CMK (cell line): ENCODE measurements around the gene SCN4A.
"Not testable (repeated sequence)": the region's sequence is repeated elsewhere in the genome, so short reads cannot be mapped to it uniquely, and the experiment has no call there.

Experiments
- DNase-seq: peaks from one replicate; pipeline ENCODE4 v3.0.0-alpha.2; 2010; ENCODE audit warnings: low read depth

Gene SCN4A

DNA sequence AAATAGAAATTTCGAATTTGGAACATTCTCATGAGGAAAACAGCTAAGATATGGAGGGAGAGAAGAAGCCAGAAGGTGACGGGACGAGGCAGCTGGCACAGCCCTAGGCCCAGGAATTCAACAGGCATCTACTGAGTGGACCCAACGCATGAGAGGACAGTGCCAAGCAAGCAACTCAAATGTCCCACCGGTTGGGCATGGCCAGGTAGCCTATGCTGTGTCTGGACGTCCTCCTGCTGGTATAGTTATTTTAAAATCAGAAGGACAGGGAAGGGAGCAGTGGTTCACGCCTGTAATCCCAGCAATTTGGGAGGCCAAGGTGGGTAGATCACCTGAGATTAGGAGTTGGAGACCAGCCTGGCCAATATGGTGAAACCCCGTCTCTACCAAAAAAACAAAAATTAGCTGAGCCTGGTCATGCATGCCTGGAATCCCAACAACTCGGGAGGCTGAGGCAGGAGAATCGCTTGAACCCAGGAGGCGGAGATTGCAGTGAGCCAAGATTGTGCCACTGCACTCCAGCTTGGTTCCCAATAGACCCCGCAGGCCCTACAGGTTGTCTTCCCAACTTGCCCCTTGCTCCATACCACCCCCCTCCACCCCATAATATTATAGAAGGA lies 56.0 kb downstream of the SCN4A start:
- DNase-seq: no peak

DNA sequence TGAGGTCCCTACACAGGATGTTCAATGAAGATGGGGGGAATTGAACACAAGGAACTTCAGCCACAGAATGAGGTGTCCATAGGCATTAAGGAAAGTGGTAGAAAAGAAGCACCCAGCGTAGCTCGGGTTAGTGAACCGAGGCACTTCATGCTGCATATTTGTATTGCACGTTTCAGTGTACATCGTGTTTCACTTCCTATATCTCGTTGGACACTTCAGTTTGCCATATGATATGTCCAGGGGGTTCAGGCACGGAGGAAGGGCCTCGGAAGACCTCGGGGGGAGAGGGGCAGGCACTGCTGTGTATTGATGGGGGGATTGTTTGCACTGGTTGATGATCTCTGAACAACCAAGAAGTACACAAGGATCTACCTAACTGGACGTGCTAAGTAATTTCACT lies 57.0 kb downstream of the SCN4A start:
- not testable (repeated sequence) for DNase-seq

DNA sequence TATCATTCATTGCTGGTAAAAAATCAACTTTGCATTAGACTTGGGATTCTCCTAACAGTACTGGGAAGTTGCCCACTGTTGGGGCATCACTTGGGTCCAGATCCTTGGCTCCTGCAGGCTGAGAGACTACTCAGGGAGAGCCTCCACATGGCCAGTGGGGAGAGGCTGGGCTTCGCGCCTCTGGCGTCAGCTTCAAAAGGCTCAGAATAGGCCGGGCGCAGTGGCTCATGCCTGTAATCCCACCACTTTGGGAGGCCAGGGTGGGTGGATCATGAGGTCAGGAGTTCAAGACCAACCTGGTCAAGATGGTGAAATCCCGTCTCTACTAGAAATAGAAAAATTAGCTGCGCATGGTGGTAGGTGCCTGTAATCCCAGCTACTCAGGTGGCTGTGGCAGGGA lies 58.2 kb downstream of the SCN4A start:
- no peak for DNase-seq

DNA sequence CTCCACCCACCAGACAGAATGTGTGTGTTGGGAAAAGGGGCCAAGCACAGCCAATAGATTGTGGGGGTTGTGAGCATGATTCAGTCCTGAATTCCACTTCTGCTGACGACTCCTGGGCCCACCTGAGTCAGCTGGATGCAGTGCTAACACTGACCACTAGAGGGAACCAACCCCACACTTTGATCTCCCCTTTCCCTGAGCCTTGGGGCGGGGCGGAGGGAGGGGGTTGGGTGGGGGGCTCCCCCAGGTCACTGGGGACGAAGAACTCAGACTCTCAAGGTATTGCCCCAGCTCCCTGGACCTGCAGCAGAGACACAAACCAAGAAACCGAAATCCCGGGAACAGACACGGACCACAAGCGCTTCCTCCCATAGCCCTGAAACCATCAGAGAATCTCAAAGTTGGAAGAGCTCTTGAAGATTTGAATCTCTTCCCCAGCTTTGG lies 61.0 kb downstream of the SCN4A start:
- DNase-seq: no peak

DNA sequence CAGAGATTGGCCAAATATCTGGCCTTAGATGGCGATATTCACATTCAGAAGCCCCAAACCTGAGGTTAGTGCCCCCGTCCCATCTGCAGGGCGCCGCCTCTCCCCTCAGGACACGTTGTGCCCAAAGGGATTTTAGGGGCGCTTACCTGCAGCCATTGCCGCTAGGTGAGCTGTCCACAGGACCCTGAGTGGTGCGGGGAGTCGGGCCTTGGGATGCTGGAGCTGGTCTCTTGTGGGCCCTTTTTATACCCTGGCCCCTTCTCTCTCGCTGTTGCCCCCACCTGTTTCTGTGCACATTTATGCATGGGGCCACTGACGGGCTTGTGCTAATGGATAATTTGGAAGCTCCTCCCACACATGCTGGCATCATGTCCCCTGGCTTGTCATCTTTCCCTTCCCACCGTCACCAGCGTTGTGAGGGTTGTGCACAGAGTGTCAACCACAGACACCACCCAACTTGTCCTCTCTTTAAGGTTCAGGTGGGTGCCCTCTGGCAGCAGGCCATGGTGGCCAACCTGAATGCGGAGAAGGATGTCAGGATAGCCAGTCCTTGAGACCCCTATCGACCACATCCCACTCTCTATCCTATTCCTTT lies 61.6 kb downstream of the SCN4A start, which contains the start of gene CSHL1:
CSHL1 (minus strand) TSS at position 218 of the 595 bp plus-strand sequence; CDS start at position 156, 62 bp downstream.
- DNase-seq: no peak

DNA sequence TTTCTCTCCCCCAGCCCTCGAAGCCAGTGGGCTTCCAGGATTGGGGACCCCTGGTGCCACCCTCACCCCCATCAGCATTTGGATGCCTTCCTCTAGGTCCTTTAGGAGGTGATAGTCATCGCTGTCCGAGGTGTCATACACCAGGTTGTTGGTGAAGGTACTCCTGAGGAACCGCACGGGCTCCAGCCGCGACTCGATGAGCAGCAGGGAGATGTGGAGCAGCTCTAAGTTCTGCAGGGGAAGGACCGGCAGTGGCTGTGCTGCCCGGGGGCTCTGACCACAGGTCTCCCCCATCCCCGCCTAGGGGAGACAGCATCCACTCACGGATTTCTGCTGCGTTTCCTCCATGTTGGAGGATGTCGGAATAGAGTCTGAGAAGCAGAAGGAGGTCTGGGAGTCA lies 62.6 kb downstream of the SCN4A start:
- DNase-seq: no peak

DNA sequence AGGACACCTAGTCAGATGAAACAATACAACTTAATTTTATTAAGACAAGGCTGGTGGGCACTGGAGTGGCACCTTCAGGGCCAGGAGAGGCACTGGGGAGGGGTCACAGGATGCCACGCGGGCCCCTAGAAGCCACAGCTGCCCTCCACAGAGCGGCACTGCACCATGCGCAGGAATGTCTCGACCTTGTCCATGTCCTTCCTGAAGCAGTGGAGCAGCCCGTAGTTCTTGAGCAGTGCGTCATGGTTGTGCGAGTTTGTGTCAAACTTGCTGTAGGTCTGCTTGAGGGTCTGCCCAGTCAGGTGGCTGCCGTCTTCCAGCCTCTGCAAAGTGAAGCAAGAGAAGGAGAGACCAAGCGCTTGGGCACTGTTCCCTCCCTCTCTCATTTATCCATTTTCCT lies 63.1 kb downstream of the SCN4A start:
- DNase-seq: not testable (repeated sequence)

DNA sequence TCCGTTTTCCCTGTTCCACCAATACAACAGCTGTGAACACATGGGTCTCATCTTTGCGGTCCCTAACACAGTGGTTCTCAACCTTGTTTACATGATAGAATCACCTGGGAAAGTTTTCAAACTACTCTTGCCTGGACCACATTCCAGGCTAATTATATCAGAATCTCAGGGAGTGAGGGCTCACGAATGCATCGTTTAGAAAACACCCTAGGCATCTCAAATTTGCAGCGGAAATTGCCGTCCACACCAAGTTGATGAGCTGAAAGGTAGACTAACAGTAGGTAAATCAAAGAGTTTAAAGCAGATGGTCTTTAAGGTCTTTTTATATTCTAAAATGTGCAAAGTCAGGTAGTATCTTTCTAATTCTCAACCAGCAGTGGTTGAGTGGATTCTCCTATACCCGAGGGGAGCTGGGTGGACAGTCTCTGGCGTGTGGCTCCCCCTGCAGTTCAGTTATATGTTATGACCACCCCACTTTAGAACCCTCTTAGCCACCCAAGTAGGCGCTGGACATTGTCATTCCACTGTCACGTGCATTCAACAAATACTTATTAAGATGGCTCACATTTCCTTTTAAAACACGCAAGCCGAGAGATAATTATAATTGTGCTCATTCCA lies 65.4 kb downstream of the SCN4A start:
- not testable (repeated sequence) for DNase-seq

DNA sequence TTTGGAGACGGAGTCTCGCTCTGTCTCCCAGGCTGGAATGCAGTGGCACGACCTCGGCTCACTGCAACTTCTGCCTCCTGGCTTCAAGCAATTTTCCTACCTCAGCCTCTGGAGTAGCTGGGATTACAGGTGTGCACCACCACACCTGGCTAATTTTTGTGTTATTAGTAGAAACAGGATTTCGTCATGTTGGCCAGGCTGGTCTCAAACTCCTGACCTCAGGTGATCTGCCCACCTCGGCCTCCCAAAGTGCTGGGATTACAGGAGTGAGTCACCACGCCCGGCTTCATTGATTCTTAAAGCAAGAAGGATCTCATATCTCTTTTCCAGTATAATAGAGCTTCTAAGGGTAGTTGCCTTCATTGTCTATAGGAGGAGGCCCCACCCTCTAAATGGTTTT lies 67.9 kb downstream of the SCN4A start:
- not testable (repeated sequence) for DNase-seq

DNA sequence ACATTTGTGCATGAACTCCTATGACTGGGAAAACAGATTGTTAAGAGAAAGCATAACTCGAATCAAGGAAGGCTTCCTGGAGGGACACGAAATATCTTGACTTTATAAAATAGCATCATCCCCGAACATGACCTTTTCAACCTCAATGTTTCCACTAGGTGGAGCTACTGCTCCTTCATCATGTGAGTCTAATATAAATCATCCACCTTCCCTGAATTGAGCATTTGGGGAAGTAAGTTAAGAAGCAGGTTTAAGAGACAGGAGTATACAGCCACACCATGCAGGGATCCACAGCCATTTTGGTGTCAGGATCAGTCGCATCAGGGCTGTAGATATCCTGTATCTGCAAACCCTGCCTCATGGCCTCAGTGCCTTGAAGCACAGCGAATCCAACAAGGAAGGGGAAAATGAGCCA lies 68.9 kb downstream of the SCN4A start:
- not testable (repeated sequence) for DNase-seq

DNA sequence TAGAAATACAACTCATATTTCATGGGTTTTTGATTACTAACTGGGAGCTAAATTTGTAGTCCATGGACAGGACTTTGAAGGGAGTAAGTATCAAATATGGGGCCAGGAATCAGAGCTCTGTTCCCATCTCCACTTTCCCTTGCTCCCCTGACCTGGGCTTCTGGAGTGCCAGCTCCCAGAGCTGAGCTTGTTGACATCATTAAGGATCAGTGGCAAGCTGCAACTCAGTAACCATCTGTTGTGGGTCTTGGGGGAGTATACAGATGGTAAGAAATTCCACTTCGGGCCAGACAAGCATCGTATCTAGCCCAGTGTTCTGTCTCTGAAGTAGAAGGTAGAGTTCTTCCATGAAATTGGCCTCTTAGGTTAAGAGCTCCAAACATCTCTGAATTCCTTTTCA lies 70.7 kb downstream of the SCN4A start:
- not testable (repeated sequence) for DNase-seq

DNA sequence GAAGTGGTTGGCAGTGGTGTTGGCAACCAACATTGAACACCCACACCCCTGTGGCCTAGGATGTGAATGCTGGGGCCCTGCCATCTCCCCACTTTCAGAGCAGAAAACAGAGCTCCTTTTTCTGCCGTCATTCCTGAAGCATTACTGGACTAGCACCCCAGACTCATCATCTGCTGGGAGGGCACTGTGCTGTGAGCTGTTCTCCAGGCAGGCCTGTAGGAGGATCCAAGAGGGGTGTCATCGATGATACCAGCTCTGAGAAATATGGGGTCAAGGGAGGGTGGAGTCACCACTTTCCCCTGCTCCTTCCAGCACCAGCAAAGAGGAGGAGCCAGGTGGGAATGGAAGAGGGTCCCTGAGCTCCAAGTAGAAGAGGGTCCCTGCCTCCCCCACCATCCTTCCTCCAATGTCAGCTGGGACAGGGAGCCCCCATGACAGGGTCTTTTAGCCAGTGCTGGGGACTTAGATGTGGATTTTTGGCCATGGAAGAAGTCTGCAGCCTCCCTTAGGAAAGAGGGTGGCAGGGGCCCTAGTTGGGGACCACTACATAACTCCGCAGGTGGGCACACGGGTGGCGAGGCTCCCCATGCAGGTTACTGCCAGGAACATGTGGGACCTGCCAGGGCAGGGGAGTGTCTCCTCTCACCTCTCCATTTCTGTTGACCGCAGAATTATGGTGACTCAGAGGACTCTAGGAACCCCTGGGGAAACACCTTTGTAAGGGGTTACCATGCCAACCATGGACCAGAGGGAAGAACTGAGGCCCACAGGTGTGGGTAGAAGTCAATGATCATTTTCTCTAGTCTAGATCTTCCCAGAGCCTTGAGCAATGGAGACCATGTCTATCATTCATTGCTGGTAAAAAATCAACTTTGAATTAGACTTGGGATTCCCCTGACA lies 73.6 kb downstream of the SCN4A start:
- DNase-seq: not testable (repeated sequence)

DNA sequence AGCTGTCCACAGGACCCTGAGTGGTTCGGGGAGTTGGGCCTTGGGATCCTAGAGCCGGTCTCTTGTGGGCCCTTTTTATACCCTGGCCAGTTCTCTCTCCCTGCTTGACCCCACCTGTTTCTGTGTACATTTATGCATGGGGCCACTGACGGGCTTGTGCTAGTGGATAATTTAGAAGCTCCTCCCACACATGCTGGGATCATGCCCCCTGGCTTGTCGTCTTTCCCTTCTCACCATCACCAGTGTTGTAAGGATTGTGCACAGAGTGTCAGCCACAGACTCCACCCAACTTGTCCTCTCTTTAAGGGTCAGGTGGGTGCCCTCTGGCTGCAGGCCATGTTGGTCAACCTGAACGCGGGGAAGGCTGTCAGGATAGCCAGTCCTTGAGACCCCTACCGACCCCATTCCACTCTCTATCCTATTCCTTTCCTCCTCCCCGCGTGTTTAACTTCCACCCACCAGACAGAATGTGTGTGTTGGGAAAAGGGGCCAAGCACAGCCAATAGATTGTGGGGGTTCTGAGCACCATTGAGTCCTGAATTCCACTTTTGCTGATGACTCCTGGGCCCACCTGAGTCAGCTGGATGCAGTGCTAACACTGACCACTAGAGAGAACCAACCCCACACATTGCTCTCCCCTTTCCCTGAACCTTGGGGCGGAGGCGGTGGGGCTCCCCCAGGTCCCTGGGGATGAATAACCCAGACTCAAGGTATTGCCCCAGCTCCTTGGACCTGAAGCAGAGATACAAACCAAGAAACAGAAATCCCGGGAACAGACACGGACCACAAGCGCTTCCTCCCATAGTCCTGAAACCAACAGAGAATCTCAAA lies 76.0 kb downstream of the SCN4A start, which contains the start of gene CSH1:
CSH1 (minus strand) TSS at position 51 of the 831 bp plus-strand sequence. CDS start 63 bp downstream, outside the sequence.
- DNase-seq: not testable (repeated sequence)

DNA sequence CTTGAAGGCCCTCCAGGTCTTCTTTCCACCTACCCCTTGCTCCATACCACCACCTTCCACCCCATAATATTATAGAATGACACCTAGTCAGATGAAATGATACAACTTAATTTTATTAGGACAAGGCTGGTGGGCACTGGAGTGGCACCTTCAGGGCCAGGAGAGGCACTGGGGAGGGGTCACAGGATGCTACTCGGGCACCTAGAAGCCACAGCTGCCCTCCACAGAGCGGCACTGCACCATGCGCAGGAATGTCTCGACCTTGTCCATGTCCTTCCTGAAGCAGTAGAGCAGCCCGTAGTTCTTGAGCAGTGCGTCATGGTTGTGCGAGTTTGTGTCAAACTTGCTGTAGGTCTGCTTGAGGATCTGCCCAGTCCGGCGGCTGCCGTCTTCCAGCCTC lies 77.9 kb downstream of the SCN4A start:
- DNase-seq: not testable (repeated sequence)

DNA sequence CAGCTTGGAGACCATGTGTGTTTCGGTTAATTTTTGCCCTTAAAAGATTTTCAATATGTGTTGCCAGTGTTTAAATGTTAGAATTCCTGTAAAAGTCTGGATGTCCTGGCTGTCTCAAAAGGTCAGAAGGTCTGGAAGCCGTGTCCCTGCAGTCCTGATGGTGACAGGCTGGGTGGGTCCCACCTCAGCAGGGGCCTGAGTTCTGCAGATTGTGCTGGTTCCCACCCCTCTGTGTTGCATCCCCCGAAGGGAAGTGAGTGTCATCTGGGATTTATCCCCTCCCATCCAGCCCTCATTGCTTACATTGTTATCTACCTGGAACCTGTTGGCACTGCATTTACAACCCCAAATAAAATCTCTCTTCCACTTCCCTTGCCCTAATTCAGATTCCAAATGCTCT lies 78.7 kb downstream of the SCN4A start:
- not testable (repeated sequence) for DNase-seq

DNA sequence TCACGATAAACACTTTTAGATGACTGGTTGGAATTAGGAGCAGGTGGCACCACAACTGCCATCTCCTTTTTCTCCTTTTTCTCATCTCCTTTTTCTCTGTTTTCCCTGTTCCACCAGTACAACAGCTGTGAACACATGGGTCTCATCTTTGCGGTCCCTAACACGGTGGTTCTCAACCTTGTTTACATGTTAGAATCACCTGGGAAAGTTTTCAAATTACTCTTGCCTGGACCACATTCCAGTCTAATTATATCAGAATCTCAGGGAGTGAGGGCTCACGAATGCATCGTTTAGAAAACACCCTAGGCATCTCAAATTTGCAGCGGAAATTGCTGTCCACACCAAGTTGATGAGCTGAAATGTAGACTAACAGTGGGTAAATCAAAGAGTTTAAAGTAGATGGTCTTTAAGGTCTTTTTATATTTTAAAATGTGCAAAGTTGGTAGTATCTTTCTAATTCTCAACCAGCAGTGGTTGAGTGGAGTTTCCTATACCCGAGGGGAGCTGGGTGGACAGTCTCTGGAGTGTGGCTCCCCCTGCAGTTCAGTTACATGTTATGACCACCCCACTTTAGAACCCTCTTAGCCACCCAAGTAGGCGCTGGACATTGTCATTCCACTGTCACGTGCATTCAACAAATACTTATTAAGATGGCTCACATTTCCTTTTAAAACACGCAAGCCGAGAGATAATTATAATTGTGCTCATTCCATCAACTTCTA lies 80.2 kb downstream of the SCN4A start:
- not testable (repeated sequence) for DNase-seq

DNA sequence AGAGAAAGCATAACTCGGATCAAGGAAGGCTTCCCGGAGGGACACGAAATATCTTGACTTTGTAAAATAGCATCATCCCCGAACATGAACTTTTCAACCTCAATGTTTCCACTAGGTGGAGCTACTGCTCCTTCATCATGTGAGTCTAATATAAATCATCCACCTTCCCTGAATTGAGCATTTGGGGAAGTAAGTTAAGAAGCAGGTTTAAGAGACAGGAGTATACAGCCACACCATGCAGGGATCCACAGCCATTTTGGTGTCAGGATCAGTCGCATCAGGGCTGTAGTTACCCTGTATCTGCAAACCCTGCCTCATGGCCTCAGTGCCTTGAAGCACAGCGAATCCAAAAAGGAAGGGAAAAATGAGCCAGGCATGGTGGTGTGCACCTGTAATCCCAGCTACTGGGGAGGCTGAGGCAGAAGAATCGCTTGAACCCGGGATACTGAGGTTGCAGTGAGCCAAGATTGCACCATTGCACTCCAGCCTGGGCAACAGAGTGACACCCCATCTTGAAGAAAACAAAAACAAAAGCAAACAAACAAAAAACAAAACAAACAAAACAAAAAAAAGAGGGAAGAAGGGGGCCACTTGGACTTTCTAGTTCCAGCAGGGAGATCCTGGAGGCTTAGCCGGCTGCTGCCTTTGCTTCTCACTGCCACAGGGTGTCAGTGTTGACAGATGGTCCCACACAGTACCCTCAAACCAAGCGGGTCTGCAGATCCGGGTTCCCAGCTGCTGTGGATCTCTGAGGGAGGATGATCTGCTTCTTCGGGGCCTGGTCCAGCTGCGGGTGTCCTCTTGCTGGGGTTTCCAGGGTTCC lies 83.5 kb downstream of the SCN4A start:
- DNase-seq: not testable (repeated sequence)
